ENCODE results near the gene CCZ1B.
"Not testable (repeated sequence)": the region's sequence is repeated elsewhere in the genome, so short reads cannot be mapped to it uniquely, and the experiment has no call there.

DNA sequence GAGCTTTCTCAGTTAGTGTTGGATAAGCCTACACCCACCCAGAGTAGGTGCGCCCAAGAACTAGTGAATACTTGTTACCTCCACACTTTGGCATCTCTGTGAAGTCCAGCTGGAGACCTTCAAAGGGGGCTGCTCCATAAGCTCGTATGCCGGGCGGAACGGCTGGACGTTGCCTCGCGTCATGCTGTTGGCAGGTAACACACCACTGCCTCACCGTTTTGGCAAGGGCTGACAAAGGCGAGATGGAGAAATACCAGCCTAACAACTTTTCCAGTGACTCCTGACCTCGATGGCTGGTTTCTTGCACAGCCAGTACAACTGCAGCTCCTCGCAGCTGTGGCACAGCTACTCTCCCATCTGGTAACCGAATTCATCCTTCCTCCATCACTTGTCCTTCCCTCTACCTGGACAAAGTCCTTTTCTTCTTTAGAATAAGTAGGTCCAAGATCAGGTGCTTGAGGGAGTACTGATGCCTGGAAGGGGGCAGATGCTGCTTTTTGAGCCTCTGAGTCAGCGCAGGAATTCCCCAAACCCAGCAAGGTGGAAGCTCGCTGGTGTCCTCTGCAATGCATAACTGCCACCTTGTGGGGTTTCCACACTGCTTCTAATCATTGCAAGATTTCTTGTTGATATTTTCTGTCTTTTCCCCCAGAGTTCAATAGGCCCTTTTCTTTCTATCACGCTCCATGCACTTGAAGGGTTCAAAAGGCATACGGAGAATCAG is 45.5 kb upstream of the CCZ1B start:
- TF ChIP-seq, protein P1, sequence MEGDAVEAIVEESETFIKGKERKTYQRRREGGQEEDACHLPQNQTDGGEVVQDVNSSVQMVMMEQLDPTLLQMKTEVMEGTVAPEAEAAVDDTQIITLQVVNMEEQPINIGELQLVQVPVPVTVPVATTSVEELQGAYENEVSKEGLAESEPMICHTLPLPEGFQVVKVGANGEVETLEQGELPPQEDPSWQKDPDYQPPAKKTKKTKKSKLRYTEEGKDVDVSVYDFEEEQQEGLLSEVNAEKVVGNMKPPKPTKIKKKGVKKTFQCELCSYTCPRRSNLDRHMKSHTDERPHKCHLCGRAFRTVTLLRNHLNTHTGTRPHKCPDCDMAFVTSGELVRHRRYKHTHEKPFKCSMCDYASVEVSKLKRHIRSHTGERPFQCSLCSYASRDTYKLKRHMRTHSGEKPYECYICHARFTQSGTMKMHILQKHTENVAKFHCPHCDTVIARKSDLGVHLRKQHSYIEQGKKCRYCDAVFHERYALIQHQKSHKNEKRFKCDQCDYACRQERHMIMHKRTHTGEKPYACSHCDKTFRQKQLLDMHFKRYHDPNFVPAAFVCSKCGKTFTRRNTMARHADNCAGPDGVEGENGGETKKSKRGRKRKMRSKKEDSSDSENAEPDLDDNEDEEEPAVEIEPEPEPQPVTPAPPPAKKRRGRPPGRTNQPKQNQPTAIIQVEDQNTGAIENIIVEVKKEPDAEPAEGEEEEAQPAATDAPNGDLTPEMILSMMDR (IDR thresholded peaks at IDR 0.05) = not testable (repeated sequence)
- not testable (repeated sequence) for TF ChIP-seq POLR2AphosphoS5, POLR2A, EP300 (IDR thresholded peaks at IDR 0.05)
